ENCODE data around the gene ATRNL1. TPM values are rescaled to one million over a fixed set of nuclear protein-coding genes. Genes with fewer than 3 reads are reported as not detected.

The ATRNL1 gene
- total and polyA plus RNA-seq, 2 experiments from 2014 or later: not detected

- Histone ChIP-seq H3K4me3 (peak overlapping the region; percentile 46), H3K79me2 (ENCODE audit: insufficient read depth) (no peaks in the 10 kb centered on the region), H3K27ac (no peak overlapping the region), H3K9me2 (ENCODE audit: insufficient read depth) (no peaks in the 10 kb centered on the region), H3K9me3 (ENCODE audit: low read depth) (no peaks in the 10 kb centered on the region), H3K4me2 (ENCODE audit: unreplicated experiment) (peak overlapping the region; percentile 42), H3K27me3 (replicated peaks; ENCODE audit: insufficient read depth) (0 out of 2 replicates have a peak, but pooled peaks cover 7% of the 10 kb centered on the region), H4K20me1 (ENCODE audit: insufficient read depth) (no peaks in the 10 kb centered on the region), H3K9ac (no peak overlapping the region), H3F3A (ENCODE audit: insufficient read depth) (no peaks in the 10 kb centered on the region), H3K36me3 (ENCODE audit: low read depth) (no peaks in the 10 kb centered on the region), H2AFZ (peak overlapping the region; percentile 83), H3K4me1 (ENCODE audit: insufficient read depth) (peaks cover 6% of the 10 kb centered on the region)
- 40 to 56% methylated on average over 2 of the region's 2 CpGs for WGBS, 2 experiments (ENCODE audit: low coverage in 1 of 2, low lambda C conversion rate in 2 of 2, missing lambda C conversion rate in 2 of 2)
- peak; percentile 16 for DNase-seq
- in situ Hi-C loops (cut with MboI): no loop called here
- TF ChIP-seq EZH2phosphoT487 (IDR thresholded peaks at IDR 0.05; ENCODE audit: insufficient read depth, low read depth): no peak
- TF ChIP-seq EZH2 (IDR thresholded peaks at IDR 0.05; ENCODE audit: insufficient read depth, poor library complexity, severe bottlenecking): no peak
These were observed 887.3 kb downstream of the ATRNL1 start for GRCh38 chr10:115980470-115980869.

DNA sequence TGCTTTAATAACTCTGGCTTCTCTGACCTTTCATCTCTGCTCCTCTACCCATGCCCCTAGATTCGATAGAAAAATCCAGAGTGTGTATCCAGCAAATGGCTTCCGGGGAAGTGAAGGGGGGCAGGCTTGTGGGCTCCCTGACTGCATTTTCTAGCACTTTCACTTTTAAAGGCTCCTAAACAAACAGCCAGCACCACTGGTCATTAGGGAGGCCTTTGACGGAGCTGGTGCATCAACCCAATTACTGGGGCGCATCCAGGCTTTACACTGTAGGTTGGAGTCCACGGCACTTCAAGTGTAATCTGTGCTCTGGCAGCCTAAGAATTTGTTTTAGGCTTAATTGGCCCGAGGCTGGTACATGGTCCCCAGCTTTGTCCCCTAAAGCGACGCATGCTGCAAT is 887.9 kb downstream of the ATRNL1 start:
- no peaks in the 10 kb centered on the region for H4K20me1 ChIP-seq (ENCODE audit: insufficient read depth)
- no peaks in the 10 kb centered on the region for H3K9me2 ChIP-seq (ENCODE audit: insufficient read depth)

GRCh38 chr10:115982076-115982475 is 888.9 kb downstream of the ATRNL1 start:
- in situ Hi-C loops (cut with MboI): no loop called here
- Histone ChIP-seq H4K20me1 (ENCODE audit: insufficient read depth) (no peaks in the 10 kb centered on the region), H3K9ac (no peak overlapping the region), H3K36me3 (ENCODE audit: low read depth) (no peaks in the 10 kb centered on the region), H2AFZ (no peak overlapping the region), H3K9me2 (ENCODE audit: insufficient read depth) (no peaks in the 10 kb centered on the region), H3F3A (ENCODE audit: insufficient read depth) (no peaks in the 10 kb centered on the region), H3K4me1 (ENCODE audit: insufficient read depth) (peaks cover 6% of the 10 kb centered on the region), H3K27ac (no peak overlapping the region), H3K9me3 (ENCODE audit: low read depth) (no peaks in the 10 kb centered on the region), H3K4me3 (no peak overlapping the region), H3K4me2 (ENCODE audit: unreplicated experiment) (no peak overlapping the region), H3K27me3 (replicated peaks; ENCODE audit: insufficient read depth) (0 out of 2 replicates have a peak, but pooled peaks cover 7% of the 10 kb centered on the region), H3K79me2 (ENCODE audit: insufficient read depth) (no peaks in the 10 kb centered on the region)
- WGBS, 2 experiments (ENCODE audit: low coverage in 1 of 2, low lambda C conversion rate in 2 of 2, missing lambda C conversion rate in 2 of 2): 78 to 79% methylated on average over 6 of the region's 6 CpGs
- no peak for DNase-seq
- TF ChIP-seq EZH2 (IDR thresholded peaks at IDR 0.05; ENCODE audit: insufficient read depth, poor library complexity, severe bottlenecking): no peak
- no peak for TF ChIP-seq EZH2phosphoT487 (IDR thresholded peaks at IDR 0.05; ENCODE audit: insufficient read depth, low read depth)

More for the DNA sequence above, 887.9 kb downstream of the ATRNL1 start:
- 25 to 26% methylated on average over 8 of the region's 8 CpGs for WGBS, 2 experiments (ENCODE audit: low coverage in 1 of 2, low lambda C conversion rate in 2 of 2, missing lambda C conversion rate in 2 of 2)
- no peak overlapping the region for H3K9ac ChIP-seq
- in situ Hi-C loops (cut with MboI): no loop called here
- peak overlapping the region; percentile 83 for H2AFZ ChIP-seq
- peak overlapping the region; percentile 46 for H3K4me3 ChIP-seq
- H3K4me1 ChIP-seq (ENCODE audit: insufficient read depth): peaks cover 6% of the 10 kb centered on the region
- TF ChIP-seq EZH2phosphoT487 (IDR thresholded peaks at IDR 0.05; ENCODE audit: insufficient read depth, low read depth) (no peak), EZH2 (IDR thresholded peaks at IDR 0.05; ENCODE audit: insufficient read depth, poor library complexity, severe bottlenecking) (no peak)
- no peak overlapping the region for H3K27ac ChIP-seq
- H3F3A ChIP-seq (ENCODE audit: insufficient read depth): no peaks in the 10 kb centered on the region
- no peaks in the 10 kb centered on the region for H3K36me3 ChIP-seq (ENCODE audit: low read depth)
- H3K4me2 ChIP-seq (ENCODE audit: unreplicated experiment): peak overlapping the region; percentile 42
- H3K9me3 ChIP-seq (ENCODE audit: low read depth): no peaks in the 10 kb centered on the region
- H3K27me3 ChIP-seq (replicated peaks; ENCODE audit: insufficient read depth): 0 out of 2 replicates have a peak, but pooled peaks cover 7% of the 10 kb centered on the region
- H3K79me2 ChIP-seq (ENCODE audit: insufficient read depth): no peaks in the 10 kb centered on the region
- peak; percentile 13 for DNase-seq

- H3K4me3 ChIP-seq: no peak overlapping the region
- H3K9me2 ChIP-seq (ENCODE audit: insufficient read depth): no peaks in the 10 kb centered on the region
- H2AFZ ChIP-seq: no peak overlapping the region
- H3K27me3 ChIP-seq (replicated peaks; ENCODE audit: insufficient read depth): 0 out of 2 replicates have a peak, but pooled peaks cover 7% of the 10 kb centered on the region
- H3K9me3 ChIP-seq (ENCODE audit: low read depth): no peaks in the 10 kb centered on the region
- no peaks in the 10 kb centered on the region for H3F3A ChIP-seq (ENCODE audit: insufficient read depth)
- H3K4me1 ChIP-seq (ENCODE audit: insufficient read depth): peaks cover 6% of the 10 kb centered on the region
- DNase-seq: no peak
- H3K4me2 ChIP-seq (ENCODE audit: unreplicated experiment): no peak overlapping the region
- no peak overlapping the region for H3K27ac ChIP-seq
- no peak overlapping the region for H3K9ac ChIP-seq
- in situ Hi-C loops (cut with MboI): no loop called here
- TF ChIP-seq EZH2phosphoT487 (IDR thresholded peaks at IDR 0.05; ENCODE audit: insufficient read depth, low read depth): no peak
- TF ChIP-seq EZH2 (IDR thresholded peaks at IDR 0.05; ENCODE audit: insufficient read depth, poor library complexity, severe bottlenecking): no peak
- H4K20me1 ChIP-seq (ENCODE audit: insufficient read depth): no peaks in the 10 kb centered on the region
- no peaks in the 10 kb centered on the region for H3K36me3 ChIP-seq (ENCODE audit: low read depth)
- no peaks in the 10 kb centered on the region for H3K79me2 ChIP-seq (ENCODE audit: insufficient read depth)
- WGBS, 2 experiments (ENCODE audit: low coverage in 1 of 2, low lambda C conversion rate in 2 of 2, missing lambda C conversion rate in 2 of 2): 71 to 72% methylated on average over 2 of the region's 2 CpGs
These were observed 889.4 kb downstream of the ATRNL1 start for GRCh38 chr10:115982526-115982925.

DNA sequence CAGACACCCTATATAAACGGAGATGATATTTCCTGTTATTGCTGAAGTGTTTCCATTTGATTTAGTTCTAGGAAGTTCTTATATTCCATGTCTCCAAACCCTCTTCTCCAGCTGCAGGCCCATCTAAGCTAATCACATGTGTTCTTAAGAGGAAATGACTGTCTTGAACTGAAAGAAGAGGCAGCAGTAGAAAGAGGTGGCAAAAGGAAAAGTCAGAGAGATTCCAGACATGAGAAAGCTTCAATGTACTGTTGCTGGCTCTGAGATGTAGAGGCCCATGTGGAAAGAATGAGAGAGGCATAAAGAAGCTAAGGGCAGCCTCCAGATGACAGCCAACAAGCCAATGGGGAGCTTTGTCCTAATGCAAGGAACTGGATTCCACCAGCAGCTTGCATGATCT is 892.6 kb downstream of the ATRNL1 start:
- no peak overlapping the region for H3K4me3 ChIP-seq
- WGBS, 2 experiments (ENCODE audit: low coverage in 1 of 2, low lambda C conversion rate in 2 of 2, missing lambda C conversion rate in 2 of 2): 57 to 63% methylated on average over 1 of the region's 1 CpG
- H3K9me2 ChIP-seq (ENCODE audit: insufficient read depth): no peaks in the 10 kb centered on the region
- no peaks in the 10 kb centered on the region for H3K79me2 ChIP-seq (ENCODE audit: insufficient read depth)
- H4K20me1 ChIP-seq (ENCODE audit: insufficient read depth): no peaks in the 10 kb centered on the region
- in situ Hi-C loops (cut with MboI): no loop called here
- H2AFZ ChIP-seq: no peak overlapping the region
- TF ChIP-seq EZH2 (IDR thresholded peaks at IDR 0.05; ENCODE audit: insufficient read depth, poor library complexity, severe bottlenecking) (no peak), EZH2phosphoT487 (IDR thresholded peaks at IDR 0.05; ENCODE audit: insufficient read depth, low read depth) (no peak)
- no peak for DNase-seq
- H3K27ac ChIP-seq: no peak overlapping the region
- H3K36me3 ChIP-seq (ENCODE audit: low read depth): no peaks in the 10 kb centered on the region
- no peaks in the 10 kb centered on the region for H3F3A ChIP-seq (ENCODE audit: insufficient read depth)
- H3K9me3 ChIP-seq (ENCODE audit: low read depth): no peaks in the 10 kb centered on the region
- H3K4me2 ChIP-seq (ENCODE audit: unreplicated experiment): no peak overlapping the region
- peaks cover 8% of the 10 kb centered on the region for H3K4me1 ChIP-seq (ENCODE audit: insufficient read depth)
- no peaks in the 10 kb centered on the region for H3K27me3 ChIP-seq (replicated peaks; ENCODE audit: insufficient read depth)
- H3K9ac ChIP-seq: no peak overlapping the region
